LNCaP clone FGC (cell line): ENCODE data around the gene SRSF10.

Experiments
- DNase-seq: peaks from one replicate; pipeline ENCODE4 v3.0.0-alpha.2; 2011; ENCODE audit warnings: low read depth
- H3K4me3 ChIP-seq: 2 replicates; pipeline ENCODE4 v1.5.1; 2011; ENCODE audit warnings: mild to moderate bottlenecking, low read depth, low read length, control low read depth
- CTCF ChIP-seq: IDR thresholded peaks from 2 replicates; pipeline ENCODE4 v1.5.1; 2012; ENCODE audit warnings: mild to moderate bottlenecking; ENCODE audit not compliant: control insufficient read depth, insufficient read depth; ENCODE audit errors: extremely low read depth

SRSF10 gene

GRCh38 chr1:23928789-23929188 is 51.3 kb downstream of the SRSF10 start:
- DNase-seq: no peak
- no peak overlapping the region for H3K4me3 ChIP-seq
- no peak for TF ChIP-seq CTCF

GRCh38 chr1:23927097-23927496 is 53.0 kb downstream of the SRSF10 start:
- H3K4me3 ChIP-seq: no peak overlapping the region
- DNase-seq: no peak
- no peak for TF ChIP-seq CTCF

- TF ChIP-seq CTCF: no peak
- H3K4me3 ChIP-seq: no peak overlapping the region
- DNase-seq: no peak
Measured at GRCh38 chr1:23925279-23925678, 54.8 kb downstream of the SRSF10 start.

- no peak for DNase-seq
- TF ChIP-seq CTCF: no peak
- H3K4me3 ChIP-seq: no peak overlapping the region
Measured at GRCh38 chr1:23924601-23925000, 55.5 kb downstream of the SRSF10 start.

- no peak for DNase-seq
- H3K4me3 ChIP-seq: no peak overlapping the region
- TF ChIP-seq CTCF: no peak
Measured at GRCh38 chr1:23923592-23924499, 56.3 kb downstream of the SRSF10 start.

- no peak overlapping the region for H3K4me3 ChIP-seq
- TF ChIP-seq CTCF: no peak
- no peak for DNase-seq
Measured at GRCh38 chr1:23922321-23922943, 57.7 kb downstream of the SRSF10 start.
